HCT116 (cell line): Measurements from ENCODE around the gene COMMD10. TPM values are rescaled to one million over a fixed set of nuclear protein-coding genes. Genes with fewer than 3 reads are reported as not detected.

Source experiments
- ATAC-seq: fragments of 200-7000 bp; cut with Tn5 transposase; 2 replicates; pipeline ENCODE4 v1.9.1; 2020; ENCODE audit warnings: mild to moderate bottlenecking, moderate library complexity
- BruUV-seq: library from RNA; stranded (reverse); fragments of 400-500 nt; replicated peaks from 2 replicates; lab custom pipeline; 2021; lab: Mats Ljungman, UMichigan
- CTCF ChIA-PET: fragments of 300-600 bp; sonication (Branson Sonifier 250); formaldehyde crosslinking; loops from one replicate; lab custom pipeline; 2021; ENCODE audit warnings: antibody characterized with exemption; lab: Charles Lee
- POLR2A ChIA-PET: fragments of 300-600, 350-600 bp; sonication (Branson Sonifier 250); formaldehyde crosslinking; loops from one replicate; lab custom pipeline; 2021; ENCODE audit warnings: antibody characterized with exemption; lab: Charles Lee
- RAD21 ChIA-PET, 2 experiments: fragments of 300-600 bp; sonication (Branson Sonifier 250); formaldehyde crosslinking; loops; one replicate each; lab custom pipeline; 2023; ENCODE audit warnings: low total read pairs in 2 of 2; ENCODE audit not compliant: uncharacterized antibody in 2 of 2, unreplicated experiment in 2 of 2, low non-redundant PET in 1 of 2; lab: Charles Lee
- DNase-seq: peaks from one replicate; pipeline ENCODE4 v3.0.0-alpha.2; 2010; ENCODE audit warnings: low read depth, low spot score
- H2AFZ ChIP-seq: fragments of 200-600 bp; shearing (Covaris generic), sonication (generic); 2 replicates; pipeline ENCODE4 v1.6.1; 2017; ENCODE audit warnings: low read depth, mixed run types, mixed read lengths, antibody characterized with exemption, low read length; ENCODE audit not compliant: poor library complexity, severe bottlenecking
- H3K27ac ChIP-seq: 2 replicates; pipeline ENCODE4 v1.5.1; 2012; ENCODE audit warnings: low read depth, low read length
- H3K27me3 ChIP-seq: fragments of 200-600 bp; sonication (generic); 2 replicates; pipeline ENCODE4 v1.6.1; 2016; ENCODE audit warnings: mixed run types, low read length, mixed read lengths; ENCODE audit not compliant: insufficient read depth
- H3K36me3 ChIP-seq, 2 experiments: fragments of 200-500 bp in 1 of 2; fragments of 200-600 bp in 1 of 2; sonication (Bioruptor generic) in 1 of 2; sonication (generic) in 1 of 2; 2 replicates each; pipeline versions ENCODE4 v1.5.1 to v1.6.1; 2014 to 2016; ENCODE audit warnings: low read length in 2 of 2, inconsistent platforms in 1 of 2, mixed read lengths in 1 of 2, mixed run types in 1 of 2; ENCODE audit not compliant: insufficient read depth in 2 of 2, control insufficient read depth in 1 of 2
- H3K4me1 ChIP-seq, 2 experiments: fragments of 200-600 bp in 1 of 2; sonication (generic) in 1 of 2; 2 replicates each; pipeline versions ENCODE4 v1.5.1 to v1.6.1; 2012 to 2017; ENCODE audit warnings: low read length in 2 of 2, inconsistent platforms in 1 of 2, mild to moderate bottlenecking in 1 of 2, mixed read lengths in 1 of 2, mixed run types in 1 of 2, moderate library complexity in 1 of 2; ENCODE audit not compliant: insufficient read depth in 2 of 2, control insufficient read depth in 1 of 2
- H3K4me2 ChIP-seq: fragments of 200-600 bp; sonication (generic); 2 replicates; pipeline ENCODE4 v1.6.1; 2017; ENCODE audit warnings: mixed run types, low read length, mixed read lengths
- H3K4me3 ChIP-seq, 2 experiments: fragments of 200-600 bp in 1 of 2; sonication (generic) in 1 of 2; replicated peaks in 1 of 2; 2 replicates each; pipeline ENCODE4 v1.5.1; 2011 to 2016; ENCODE audit warnings: low read length in 2 of 2, control low read depth in 1 of 2, low read depth in 1 of 2, mild to moderate bottlenecking in 1 of 2, mixed read lengths in 1 of 2, mixed run types in 1 of 2
- H3K79me2 ChIP-seq: fragments of 200-600 bp; sonication (generic); 2 replicates; pipeline ENCODE4 v1.6.1; 2017; ENCODE audit warnings: mild to moderate bottlenecking, mixed run types, low read length, moderate library complexity, mixed read lengths; ENCODE audit not compliant: insufficient read depth
- H3K9ac ChIP-seq: fragments of 200-600 bp; sonication (generic); 2 replicates; pipeline ENCODE4 v1.6.1; 2016; ENCODE audit warnings: low read length, mixed read lengths
- H3K9me2 ChIP-seq: fragments of 200-600 bp; sonication (generic), shearing (Covaris generic); 2 replicates; pipeline ENCODE4 v1.6.1; 2017; ENCODE audit warnings: mixed run types, mild to moderate bottlenecking, moderate library complexity; ENCODE audit not compliant: insufficient read depth
- H3K9me3 ChIP-seq, 2 experiments: fragments of 200-500 bp in 1 of 2; fragments of 200-600 bp in 1 of 2; sonication (Bioruptor generic) in 1 of 2; sonication (generic) in 1 of 2; 2 replicates each; pipeline ENCODE4 v1.6.1; 2014 to 2017; ENCODE audit warnings: low read length in 2 of 2, mixed read lengths in 2 of 2, inconsistent platforms in 1 of 2, low read depth in 1 of 2, mild to moderate bottlenecking in 1 of 2, mixed run types in 1 of 2, moderate library complexity in 1 of 2; ENCODE audit not compliant: control insufficient read depth in 1 of 2, insufficient read depth in 1 of 2
- H4K20me1 ChIP-seq: fragments of 200-600 bp; sonication (generic), shearing (Covaris generic); 2 replicates; pipeline ENCODE4 v1.6.1; 2017; ENCODE audit warnings: mixed run types, mild to moderate bottlenecking, moderate library complexity; ENCODE audit not compliant: insufficient read depth
- ELF1 ChIP-seq: IDR thresholded peaks from 2 replicates; pipeline ENCODE4 v1.6.1; 2012; ENCODE audit warnings: low read depth, borderline replicate concordance
- EZH2 ChIP-seq: fragments of 200-600 bp; sonication (generic); IDR thresholded peaks from 2 replicates; pipeline ENCODE4 v1.6.1; 2017; ENCODE audit warnings: antibody characterized with exemption, mixed run types
- EZH2phosphoT487 ChIP-seq: fragments of 200-600 bp; IDR thresholded peaks from 2 replicates; pipeline ENCODE4 v1.6.1; 2018; ENCODE audit warnings: antibody characterized with exemption, borderline replicate concordance
- FOSL1 ChIP-seq: IDR thresholded peaks from 2 replicates; pipeline ENCODE4 v1.6.1; 2012; ENCODE audit warnings: low read depth
- JUND ChIP-seq: IDR thresholded peaks from 2 replicates; pipeline ENCODE4 v1.6.1; 2012
- POLR2AphosphoS5 ChIP-seq: IDR thresholded peaks from 2 replicates; pipeline ENCODE4 v1.6.1; 2011; ENCODE audit warnings: mild to moderate bottlenecking, low read depth, low read length, moderate library complexity
- SIN3A ChIP-seq: IDR thresholded peaks from 2 replicates; pipeline ENCODE4 v1.6.1; 2012; ENCODE audit warnings: low read depth
- SRF ChIP-seq: IDR thresholded peaks from 2 replicates; pipeline ENCODE4 v1.6.1; 2012; ENCODE audit warnings: low read depth
- TCF7L2 ChIP-seq: IDR thresholded peaks from 2 replicates; pipeline ENCODE4 v1.7.0; 2011; ENCODE audit warnings: borderline replicate concordance, inconsistent platforms; ENCODE audit not compliant: insufficient read depth, insufficient read length; ENCODE audit errors: extremely low read depth
- ZNF274 ChIP-seq: fragments of 200-500 bp; sonication (Bioruptor generic); IDR thresholded peaks from 2 replicates; pipeline ENCODE4 v1.6.1; 2014; ENCODE audit warnings: mild to moderate bottlenecking, low read depth, low read length, inconsistent platforms
- intact Hi-C: fragments of 100-400 bp; cut with micrococcal nuclease; formaldehyde crosslinking; loops from 2 replicates; pipeline ENCODE4 v1.10.0; 2022
- total RNA-seq: library from RNA; stranded (reverse); gene quantifications from one replicate; pipeline ENCODE4 v1.2.1, GENCODE V29; 2021; ENCODE audit not compliant: unreplicated experiment

COMMD10 gene
- total RNA-seq, 1 experiment from 2014 or later, result 35.3 TPM

DNA sequence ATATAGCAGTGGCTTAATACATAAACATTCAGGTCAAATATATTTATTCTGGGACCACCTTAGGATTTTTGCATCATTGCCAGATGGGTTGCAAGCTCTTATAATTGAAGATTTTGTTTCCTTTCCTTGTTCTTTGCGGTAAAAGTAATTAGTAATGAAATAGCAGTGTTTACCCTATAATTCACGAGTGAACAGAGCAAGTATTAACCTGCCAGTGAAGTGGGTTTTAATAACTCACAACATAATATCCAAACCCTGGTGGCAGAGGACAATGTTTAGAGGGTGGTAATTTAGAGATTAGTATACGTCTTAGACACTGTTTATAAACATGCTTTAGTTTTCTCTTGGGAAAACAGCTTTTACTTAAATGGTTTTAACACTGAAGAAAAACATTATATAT, 40.8 kb upstream of the COMMD10 start:
- ATAC-seq (no peak), DNase-seq (no peak)
- CTCF ChIA-PET, result no interaction called here
- H3K36me3 ChIP-seq, result no peaks in the 10 kb centered on the region
- no peak overlapping the region for H2AFZ ChIP-seq
- H3K4me2 ChIP-seq, result no peak overlapping the region
- H3K4me3 ChIP-seq, result no peak overlapping the region
- H3K9me2 ChIP-seq, result no peaks in the 10 kb centered on the region
- no peak overlapping the region for H3K9ac ChIP-seq
- H3K9me3 ChIP-seq, result no peaks in the 10 kb centered on the region
- intact Hi-C loops, result no loop called here
- BruUV-seq, result no TSS peak
- POLR2A ChIA-PET, result no interaction called here
- H3K4me1 ChIP-seq, result peaks cover 24 to 54% of the 10 kb centered on the region in 2 experiments
- H4K20me1 ChIP-seq, result no peaks in the 10 kb centered on the region
- TF ChIP-seq JUND (no peak), SIN3A (no peak), EZH2phosphoT487 (no peak), ELF1 (no peak), EZH2 (no peak), FOSL1 (no peak), POLR2AphosphoS5 (no peak), ZNF274 (no peak), SRF (no peak), TCF7L2 (no peak)
- RAD21 ChIA-PET, result no interaction called here
- H3K27me3 ChIP-seq, result no peaks in the 10 kb centered on the region
- no peaks in the 10 kb centered on the region for H3K79me2 ChIP-seq
- H3K27ac ChIP-seq, result no peak overlapping the region

DNA sequence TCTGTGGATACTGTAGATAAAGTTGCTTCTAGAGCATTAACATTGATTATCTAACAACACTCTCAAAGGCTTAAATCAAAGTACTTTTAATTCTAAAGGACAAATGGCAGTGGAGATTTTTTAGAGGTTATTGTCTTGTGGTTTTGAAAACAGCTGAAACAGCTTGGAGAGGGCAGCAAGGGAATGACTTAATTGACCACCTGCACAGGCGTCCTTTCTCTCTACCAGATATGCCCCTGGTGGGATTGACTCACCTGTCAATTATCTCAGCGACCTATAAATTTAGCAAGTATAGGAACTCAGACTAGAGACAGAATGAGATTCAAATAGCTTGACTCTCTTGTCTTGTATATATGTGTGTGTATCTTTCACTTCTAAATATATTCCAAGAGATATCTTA, 39.0 kb upstream of the COMMD10 start:
- ChIA-PET RAD21 (no interaction called here), CTCF (interaction anchor here (0.7 kb wide), 1 partner anchor 13 kb away, joined by 3 read pairs; no protein-coding TSS in a partner anchor), POLR2A (no interaction called here)
- Histone ChIP-seq H3K9me2 (no peaks in the 10 kb centered on the region), H3K79me2 (no peaks in the 10 kb centered on the region), H2AFZ (no peak overlapping the region), H3K9me3 (no peaks in the 10 kb centered on the region), H3K4me2 (peak overlapping the region; percentile 40), H3K36me3 (no peaks in the 10 kb centered on the region), H3K27me3 (no peaks in the 10 kb centered on the region), H3K4me3 (0 out of 4 replicates have a peak overlapping the region, but pooled peaks of 1 of the 2 experiments have one; percentile 2), H3K27ac (peak overlapping the region; percentile 36; the same call in 1 of the 2 replicates), H3K9ac (peak overlapping the region; percentile 0; the same call in 1 of the 2 replicates), H4K20me1 (no peaks in the 10 kb centered on the region), H3K4me1 (peaks cover 24 to 50% of the 10 kb centered on the region in 2 experiments)
- TF ChIP-seq SRF (0 out of 2 replicates have a peak, but pooled peaks have one; percentile 5), POLR2AphosphoS5 (no peak)
- intact Hi-C loops, result loop anchor here (5.0 kb wide), 1 partner anchor 279 kb away; no protein-coding TSS in a partner anchor
- BruUV-seq, result TSS peak; percentile 94
- ATAC-seq (peak; percentile 71), DNase-seq (no peak)
